DOHH2 (cell line): ENCODE results near the gene OR5V1.

ENCODE experiments used
- H3F3A ChIP-seq: fragments of 200-600 bp; sonication (generic), shearing (Covaris generic); 2 replicates; pipeline ENCODE4 v1.6.0; 2016; ENCODE audit warnings: antibody characterized with exemption, mild to moderate bottlenecking; ENCODE audit not compliant: control insufficient read depth, insufficient read depth
- H3K27ac ChIP-seq: fragments of 200-600 bp; sonication (generic); 2 replicates; pipeline ENCODE4 v1.5.1; 2014; ENCODE audit warnings: low read depth, mild to moderate bottlenecking, low read length, moderate library complexity
- H3K27me3 ChIP-seq: fragments of 200-600 bp; sonication (generic); 2 replicates; pipeline ENCODE4 v1.6.1; 2014; ENCODE audit warnings: mild to moderate bottlenecking, low read length, mixed read lengths; ENCODE audit not compliant: control insufficient read depth
- H3K36me3 ChIP-seq: fragments of 200-600 bp; sonication (generic); 2 replicates; pipeline ENCODE4 v1.6.1; 2014; ENCODE audit warnings: mild to moderate bottlenecking, low read length, moderate library complexity, mixed read lengths; ENCODE audit not compliant: control insufficient read depth
- H3K4me1 ChIP-seq: fragments of 200-600 bp; sonication (generic); 2 replicates; pipeline ENCODE4 v1.6.1; 2014; ENCODE audit warnings: mild to moderate bottlenecking, low read length, mixed read lengths; ENCODE audit not compliant: control insufficient read depth
- H3K4me2 ChIP-seq: fragments of 200-600 bp; sonication (generic); 2 replicates; pipeline ENCODE4 v1.6.0; 2014; ENCODE audit warnings: mild to moderate bottlenecking, low read length, moderate library complexity
- H3K4me3 ChIP-seq: fragments of 200-600 bp; sonication (generic); 2 replicates; pipeline ENCODE4 v1.5.1; 2014; ENCODE audit warnings: mild to moderate bottlenecking, low read length, mixed read lengths
- H3K79me2 ChIP-seq: fragments of 200-600 bp; sonication (generic); 2 replicates; pipeline ENCODE4 v1.6.1; 2014; ENCODE audit warnings: mild to moderate bottlenecking, low read length, mixed read lengths; ENCODE audit not compliant: control insufficient read depth
- H3K9me2 ChIP-seq: fragments of 200-600 bp; sonication (generic); replicated peaks from 2 replicates; pipeline ENCODE4 v1.6.1; 2014; ENCODE audit warnings: mild to moderate bottlenecking, low read length, mixed read lengths; ENCODE audit not compliant: control insufficient read depth
- H3K9me3 ChIP-seq: fragments of 200-600 bp; sonication (generic); 2 replicates; pipeline ENCODE4 v1.6.1; 2014; ENCODE audit warnings: antibody characterized with exemption, low read length, mixed read lengths; ENCODE audit not compliant: control insufficient read depth, insufficient read depth
- H4K20me1 ChIP-seq: fragments of 200-600 bp; sonication (generic); 2 replicates; pipeline ENCODE4 v1.6.0; 2014; ENCODE audit warnings: low read depth, mild to moderate bottlenecking, antibody characterized with exemption, low read length, moderate library complexity; ENCODE audit not compliant: control insufficient read depth, insufficient read depth
- EZH2phosphoT487 ChIP-seq: fragments of 200-600 bp; sonication (generic); IDR thresholded peaks from 2 replicates; pipeline ENCODE4 v1.6.1; 2017; ENCODE audit warnings: borderline replicate concordance, mild to moderate bottlenecking, antibody characterized with exemption, low read length, moderate library complexity, mixed read lengths
- TF ChIP-seq, protein P1 (sequence below): fragments of 200-600 bp; sonication (generic); IDR thresholded peaks from one replicate; pipeline ENCODE4 v1.5.1; 2014; ENCODE audit warnings: antibody characterized with exemption, mild to moderate bottlenecking, low read depth, low read length; ENCODE audit not compliant: poor library complexity, severe bottlenecking

OR5V1 gene

DNA sequence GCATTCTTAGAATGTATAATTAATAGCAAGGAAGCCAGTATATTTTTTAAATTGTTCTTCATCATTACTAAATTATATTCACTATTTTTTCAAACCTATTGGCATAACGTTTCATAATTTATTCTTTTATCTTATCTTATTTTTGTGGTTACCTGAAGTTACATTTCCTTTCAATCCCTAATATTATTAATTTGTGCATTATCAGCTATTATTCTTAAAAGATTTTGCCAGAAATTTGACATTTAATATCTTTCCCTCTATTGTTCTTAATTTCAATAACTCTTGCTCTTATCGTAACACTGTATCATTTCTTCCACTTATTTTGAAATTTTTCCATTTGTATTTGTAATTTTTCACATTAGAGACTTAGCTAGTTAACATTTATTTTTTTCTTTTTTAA is 48.7 kb downstream of the OR5V1 start:
- Histone ChIP-seq H3K36me3 (no peaks in the 10 kb centered on the region), H3K27me3 (no peaks in the 10 kb centered on the region), H3K27ac (no peak overlapping the region), H3F3A (no peaks in the 10 kb centered on the region), H3K9me2 (no peaks in the 10 kb centered on the region), H3K79me2 (no peaks in the 10 kb centered on the region), H4K20me1 (no peaks in the 10 kb centered on the region), H3K4me3 (no peak overlapping the region), H3K4me2 (no peak overlapping the region), H3K9me3 (no peaks in the 10 kb centered on the region), H3K4me1 (no peaks in the 10 kb centered on the region)
- TF ChIP-seq, protein P1, sequence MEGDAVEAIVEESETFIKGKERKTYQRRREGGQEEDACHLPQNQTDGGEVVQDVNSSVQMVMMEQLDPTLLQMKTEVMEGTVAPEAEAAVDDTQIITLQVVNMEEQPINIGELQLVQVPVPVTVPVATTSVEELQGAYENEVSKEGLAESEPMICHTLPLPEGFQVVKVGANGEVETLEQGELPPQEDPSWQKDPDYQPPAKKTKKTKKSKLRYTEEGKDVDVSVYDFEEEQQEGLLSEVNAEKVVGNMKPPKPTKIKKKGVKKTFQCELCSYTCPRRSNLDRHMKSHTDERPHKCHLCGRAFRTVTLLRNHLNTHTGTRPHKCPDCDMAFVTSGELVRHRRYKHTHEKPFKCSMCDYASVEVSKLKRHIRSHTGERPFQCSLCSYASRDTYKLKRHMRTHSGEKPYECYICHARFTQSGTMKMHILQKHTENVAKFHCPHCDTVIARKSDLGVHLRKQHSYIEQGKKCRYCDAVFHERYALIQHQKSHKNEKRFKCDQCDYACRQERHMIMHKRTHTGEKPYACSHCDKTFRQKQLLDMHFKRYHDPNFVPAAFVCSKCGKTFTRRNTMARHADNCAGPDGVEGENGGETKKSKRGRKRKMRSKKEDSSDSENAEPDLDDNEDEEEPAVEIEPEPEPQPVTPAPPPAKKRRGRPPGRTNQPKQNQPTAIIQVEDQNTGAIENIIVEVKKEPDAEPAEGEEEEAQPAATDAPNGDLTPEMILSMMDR: no peak
- TF ChIP-seq EZH2phosphoT487: no peak
